Inflammatory macrophage treated with lipopolysaccharide for 4 hours (primary cell): ENCODE measurements around the gene TNNC2.
"Not testable (repeated sequence)": the region's sequence is repeated elsewhere in the genome, so short reads cannot be mapped to it uniquely, and the experiment has no call there.

Experiments
- DNase-seq: peaks from one replicate; pipeline ENCODE4 v3.0.0-alpha.2; 2020

The TNNC2 gene

GRCh38 chr20:45848421-45848820, 21.3 kb upstream of the TNNC2 start:
- DNase-seq = no peak

- no peak for DNase-seq
These were observed 18.3 kb upstream of the TNNC2 start for GRCh38 chr20:45845452-45845851.

- no peak for DNase-seq
These were observed 16.4 kb upstream of the TNNC2 start for GRCh38 chr20:45843506-45843905.

GRCh38 chr20:45842169-45842812, 15.2 kb upstream of the TNNC2 start:
- peak; percentile 39 for DNase-seq

GRCh38 chr20:45841407-45842129, 14.5 kb upstream of the TNNC2 start:
- DNase-seq = no peak

GRCh38 chr20:45840700-45841198, 13.6 kb upstream of the TNNC2 start:
- DNase-seq = no peak

GRCh38 chr20:45836841-45837240, 9.7 kb upstream of the TNNC2 start:
- no peak for DNase-seq

GRCh38 chr20:45835825-45836224, 8.7 kb upstream of the TNNC2 start:
- DNase-seq = no peak

- DNase-seq = peak; percentile 74
These were observed 8.2 kb upstream of the TNNC2 start for GRCh38 chr20:45835329-45835765.

GRCh38 chr20:45834797-45835161, 7.7 kb upstream of the TNNC2 start:
- no peak for DNase-seq

GRCh38 chr20:45833883-45834796, 7.0 kb upstream of the TNNC2 start:
- DNase-seq = no peak

GRCh38 chr20:45833030-45833882, 6.1 kb upstream of the TNNC2 start, which contains the start of gene SNX21:
TSS of gene SNX21 (plus strand) at chr20:45833799. CDS start at chr20:45833920, 121 bp downstream.
- peak; percentile 94 for DNase-seq

- DNase-seq = no peak
These were observed 5.5 kb upstream of the TNNC2 start for GRCh38 chr20:45832619-45833018.

- not testable (repeated sequence) for DNase-seq
These were observed 2.6 kb upstream of the TNNC2 start for GRCh38 chr20:45829673-45830106.

- DNase-seq = no peak
These were observed 1.5 kb upstream of the TNNC2 start for GRCh38 chr20:45828589-45828988.

- no peak for DNase-seq
These were observed 600 bp upstream of the TNNC2 start for GRCh38 chr20:45827712-45828111.

- no peak for DNase-seq
These were observed 612 bp downstream of the TNNC2 start for GRCh38 chr20:45826381-45827019.

- peak; percentile 31 for DNase-seq
These were observed 2.9 kb downstream of the TNNC2 start for GRCh38 chr20:45823949-45824835.

- DNase-seq = no peak
These were observed 4.3 kb downstream of the TNNC2 start for GRCh38 chr20:45822857-45823256.

GRCh38 chr20:45821947-45822346, 5.2 kb downstream of the TNNC2 start:
- DNase-seq = no peak

- no peak for DNase-seq
These were observed 7.6 kb downstream of the TNNC2 start for GRCh38 chr20:45819466-45819865.
